GM12878 (cell line): Measurements from ENCODE around the gene WDSUB1.

Source experiments
- ATF3 ChIP-seq: IDR thresholded peaks from 2 replicates; pipeline ENCODE4 v1.6.1; 2011; ENCODE audit warnings: low read depth, mild to moderate bottlenecking, low read length, moderate library complexity, borderline replicate concordance; ENCODE audit errors: extremely low read depth
- ELK1 ChIP-seq: IDR thresholded peaks from 2 replicates; pipeline ENCODE4 v1.6.1; 2012; ENCODE audit warnings: low read depth, low read length, improper control_type of control experiment
- SP1 ChIP-seq: IDR thresholded peaks from one replicate; pipeline ENCODE4 v1.6.1; 2011; ENCODE audit warnings: low read depth, low read length
- ZNF24 ChIP-seq: fragments of 450-650 bp; IDR thresholded peaks from 2 replicates; pipeline ENCODE4 v1.6.1; 2017; ENCODE audit warnings: antibody characterized with exemption, mild to moderate bottlenecking

GRCh38 chr2:159307942-159308341 lies 21.4 kb upstream of the WDSUB1 start:
- TF ChIP-seq SP1 (no peak), ZNF24 (no peak), ATF3 (no peak), ELK1 (no peak)
